Ectodermal cell (in vitro differentiated cells): Measurements from ENCODE around the gene IGFL3.
"Not testable (repeated sequence)": the region's sequence is repeated elsewhere in the genome, so short reads cannot be mapped to it uniquely, and the experiment has no call there.

Source experiments
- H3K27ac ChIP-seq: 2 replicates; pipeline ENCODE4 v1.7.0; 2013; ENCODE audit warnings: mild to moderate bottlenecking, low read depth, low read length; ENCODE audit not compliant: insufficient read depth, poor library complexity, severe bottlenecking
- H3K27me3 ChIP-seq: 2 replicates; pipeline ENCODE4 v1.7.0; 2013; ENCODE audit warnings: mild to moderate bottlenecking, low read length; ENCODE audit not compliant: insufficient read depth, control insufficient read depth, poor library complexity, severe bottlenecking
- H3K36me3 ChIP-seq: one replicate; pipeline ENCODE4 v1.7.0; 2013; ENCODE audit warnings: low read length; ENCODE audit not compliant: control insufficient read depth, insufficient read depth
- H3K4me1 ChIP-seq: one replicate; pipeline ENCODE4 v1.7.0; 2013; ENCODE audit warnings: low read length; ENCODE audit not compliant: control insufficient read depth, insufficient read depth
- H3K4me3 ChIP-seq: 2 replicates; pipeline ENCODE4 v1.7.0; 2013; ENCODE audit warnings: low read depth, low read length, control low read depth; ENCODE audit not compliant: insufficient read depth
- H3K9me3 ChIP-seq: 2 replicates; pipeline ENCODE4 v1.7.0; 2013; ENCODE audit warnings: mild to moderate bottlenecking, low read length, moderate library complexity; ENCODE audit not compliant: control insufficient read depth
- WGBS, 2 experiments: methylation state at CpG; one replicate each; pipeline ENCODE4 v1.1.7; 2013; ENCODE audit warnings: missing lambda C conversion rate in 2 of 2; 5-methylcytosine and 5-hydroxymethylcytosine counted together

Gene IGFL3

GRCh38 chr19:46102333-46102732 is 22.2 kb downstream of the IGFL3 start:
- H3K27me3 ChIP-seq, H3K4me1 ChIP-seq, H3K9me3 ChIP-seq, H3K36me3 ChIP-seq, H3K27ac ChIP-seq, H3K4me3 ChIP-seq: not testable (repeated sequence)
- 92 to 96% methylated on average over 7 of the region's 7 CpGs for WGBS, 2 experiments

GRCh38 chr19:46101293-46101692 is 23.2 kb downstream of the IGFL3 start:
- Histone ChIP-seq H3K9me3 (peaks cover 2% of the 10 kb centered on the region), H3K27ac (no peak overlapping the region), H3K36me3 (no peaks in the 10 kb centered on the region), H3K4me3 (no peak overlapping the region), H3K27me3 (no peaks in the 10 kb centered on the region), H3K4me1 (no peaks in the 10 kb centered on the region)
- 66 to 68% methylated on average over 6 of the region's 6 CpGs for WGBS, 2 experiments

GRCh38 chr19:46100344-46100743 is 24.1 kb downstream of the IGFL3 start:
- H3K36me3 ChIP-seq, result no peaks in the 10 kb centered on the region
- WGBS, 2 experiments, result 91 to 96% methylated on average over 1 of the region's 1 CpG
- H3K4me3 ChIP-seq, result no peak overlapping the region
- H3K9me3 ChIP-seq, result peaks cover 2% of the 10 kb centered on the region
- H3K27ac ChIP-seq, result no peak overlapping the region
- no peaks in the 10 kb centered on the region for H3K27me3 ChIP-seq
- H3K4me1 ChIP-seq, result no peaks in the 10 kb centered on the region

- no peak overlapping the region for H3K27ac ChIP-seq
- no peak overlapping the region for H3K4me3 ChIP-seq
- 94% methylated on average over 5 of the region's 5 CpGs for WGBS, 2 experiments
- H3K9me3 ChIP-seq, result no peaks in the 10 kb centered on the region
- H3K4me1 ChIP-seq, result no peaks in the 10 kb centered on the region
- H3K36me3 ChIP-seq, result no peaks in the 10 kb centered on the region
- H3K27me3 ChIP-seq, result no peaks in the 10 kb centered on the region
These were observed 34.0 kb downstream of the IGFL3 start for GRCh38 chr19:46090444-46090843.

GRCh38 chr19:46089432-46089831 is 35.1 kb downstream of the IGFL3 start:
- no peaks in the 10 kb centered on the region for H3K36me3 ChIP-seq
- no peak overlapping the region for H3K4me3 ChIP-seq
- H3K27me3 ChIP-seq, result no peaks in the 10 kb centered on the region
- no peaks in the 10 kb centered on the region for H3K9me3 ChIP-seq
- no peak overlapping the region for H3K27ac ChIP-seq
- H3K4me1 ChIP-seq, result no peaks in the 10 kb centered on the region
- WGBS, 2 experiments, result no CpG with 5 or more reads among the region's 1 CpG

- Histone ChIP-seq H3K27ac (no peak overlapping the region), H3K36me3 (no peaks in the 10 kb centered on the region), H3K4me1 (no peaks in the 10 kb centered on the region), H3K9me3 (no peaks in the 10 kb centered on the region), H3K27me3 (no peaks in the 10 kb centered on the region), H3K4me3 (no peak overlapping the region)
- 93 to 100% methylated on average over 2 of the region's 2 CpGs for WGBS, 2 experiments
These were observed 36.4 kb downstream of the IGFL3 start for GRCh38 chr19:46088101-46088500.

- Histone ChIP-seq H3K4me1 (no peaks in the 10 kb centered on the region), H3K4me3 (no peak overlapping the region), H3K36me3 (no peaks in the 10 kb centered on the region), H3K27ac (no peak overlapping the region), H3K9me3 (no peaks in the 10 kb centered on the region), H3K27me3 (no peaks in the 10 kb centered on the region)
- WGBS, 2 experiments, result no CpG with 5 or more reads among the region's 1 CpG
These were observed 38.6 kb downstream of the IGFL3 start for GRCh38 chr19:46085888-46086287.

- Histone ChIP-seq H3K9me3 (no peaks in the 10 kb centered on the region), H3K36me3 (no peaks in the 10 kb centered on the region), H3K27ac (no peak overlapping the region), H3K4me1 (no peaks in the 10 kb centered on the region), H3K27me3 (peaks cover 6% of the 10 kb centered on the region), H3K4me3 (no peak overlapping the region)
- WGBS, 2 experiments, result 43 to 60% methylated on average over 2 of the region's 2 CpGs
These were observed 41.8 kb downstream of the IGFL3 start for GRCh38 chr19:46082728-46083050.

- Histone ChIP-seq H3K27me3 (peaks cover 11% of the 10 kb centered on the region), H3K4me1 (no peaks in the 10 kb centered on the region), H3K36me3 (no peaks in the 10 kb centered on the region), H3K27ac (no peak overlapping the region), H3K4me3 (no peak overlapping the region), H3K9me3 (no peaks in the 10 kb centered on the region)
- WGBS, 2 experiments, result 56 to 60% methylated on average over 4 of the region's 4 CpGs
These were observed 42.4 kb downstream of the IGFL3 start for GRCh38 chr19:46081928-46082727.

- H3K27me3 ChIP-seq, result peaks cover 27% of the 10 kb centered on the region
- H3K4me1 ChIP-seq, result no peaks in the 10 kb centered on the region
- 91 to 94% methylated on average over 3 of the region's 3 CpGs for WGBS, 2 experiments
- H3K9me3 ChIP-seq, result no peaks in the 10 kb centered on the region
- no peak overlapping the region for H3K4me3 ChIP-seq
- H3K36me3 ChIP-seq, result no peaks in the 10 kb centered on the region
- H3K27ac ChIP-seq, result no peak overlapping the region
These were observed 43.9 kb downstream of the IGFL3 start for GRCh38 chr19:46080561-46080960.

GRCh38 chr19:46079576-46079975 is 44.9 kb downstream of the IGFL3 start:
- Histone ChIP-seq H3K4me3 (no peak overlapping the region), H3K9me3 (no peaks in the 10 kb centered on the region), H3K27ac (no peak overlapping the region), H3K36me3 (no peaks in the 10 kb centered on the region), H3K4me1 (no peaks in the 10 kb centered on the region), H3K27me3 (peaks cover 37% of the 10 kb centered on the region)
- WGBS, 2 experiments, result 94% methylated on average over 7 of the region's 7 CpGs
